NT2/D1 (cell line): Measurements from ENCODE around the gene FAM13A.

ENCODE experiments used
- DNase-seq: peaks from one replicate; pipeline ENCODE4 v3.0.0-alpha.2; 2011; ENCODE audit warnings: low read depth, low spot score
- H3K27me3 ChIP-seq: 2 replicates; pipeline ENCODE4 v1.6.0; 2011; ENCODE audit warnings: mild to moderate bottlenecking; ENCODE audit not compliant: insufficient read length, insufficient read depth
- H3K36me3 ChIP-seq: 2 replicates; pipeline ENCODE4 v1.6.1; 2011; ENCODE audit warnings: mild to moderate bottlenecking, low read length, mixed read lengths; ENCODE audit not compliant: insufficient read depth, insufficient read length
- H3K4me1 ChIP-seq: 2 replicates; pipeline ENCODE4 v1.5.1; 2011; ENCODE audit not compliant: insufficient read depth, insufficient read length
- H3K4me3 ChIP-seq: 2 replicates; pipeline ENCODE4 v1.5.1; 2011; ENCODE audit warnings: low read depth; ENCODE audit not compliant: insufficient read length
- H3K9ac ChIP-seq: 2 replicates; pipeline ENCODE4 v1.6.0; 2011; ENCODE audit warnings: low read depth; ENCODE audit not compliant: insufficient read length
- H3K9me3 ChIP-seq: 2 replicates; pipeline ENCODE4 v1.5.1; 2011; ENCODE audit warnings: mild to moderate bottlenecking, low read length; ENCODE audit not compliant: insufficient read depth
- SUZ12 ChIP-seq: IDR thresholded peaks from 2 replicates; pipeline ENCODE4 v1.6.1; 2011; ENCODE audit not compliant: insufficient read length, insufficient read depth; ENCODE audit errors: extremely low read depth
- YY1 ChIP-seq: IDR thresholded peaks from 2 replicates; pipeline ENCODE4 v1.6.1; 2011; ENCODE audit not compliant: insufficient read length, insufficient read depth
- ZNF274 ChIP-seq: IDR thresholded peaks from 2 replicates; pipeline ENCODE4 v1.6.1; 2011; ENCODE audit warnings: mild to moderate bottlenecking, low read depth, low read length

Gene FAM13A

DNA sequence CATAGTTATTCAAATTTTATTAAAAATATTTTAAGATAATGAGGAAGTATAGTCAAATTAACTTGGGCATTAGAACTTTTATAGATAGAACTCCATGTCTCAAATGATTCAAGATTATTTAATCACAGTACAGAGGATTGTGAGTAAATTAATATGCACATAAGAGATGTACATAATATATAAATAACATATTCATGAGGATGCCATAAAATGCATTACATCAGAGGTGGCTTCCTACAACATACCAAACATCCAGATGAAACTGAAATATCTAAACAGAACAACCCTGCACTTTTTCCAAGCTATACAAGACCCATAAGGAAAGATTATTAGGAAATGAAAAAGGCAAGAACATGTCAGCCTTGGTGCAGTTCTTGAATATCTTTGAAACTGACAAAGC, 268.1 kb downstream of the FAM13A start:
- Histone ChIP-seq H3K36me3 (peaks cover 12% of the 10 kb centered on the region), H3K4me3 (no peak overlapping the region), H3K9me3 (no peaks in the 10 kb centered on the region), H3K4me1 (no peaks in the 10 kb centered on the region), H3K27me3 (no peaks in the 10 kb centered on the region), H3K9ac (no peak overlapping the region)
- no peak for TF ChIP-seq ZNF274
- TF ChIP-seq YY1 = no peak
- TF ChIP-seq SUZ12 = no peak
- DNase-seq = no peak

- Histone ChIP-seq H3K4me1 (no peaks in the 10 kb centered on the region), H3K4me3 (no peak overlapping the region), H3K27me3 (no peaks in the 10 kb centered on the region), H3K36me3 (peaks cover 12% of the 10 kb centered on the region), H3K9ac (no peak overlapping the region), H3K9me3 (no peaks in the 10 kb centered on the region)
- no peak for TF ChIP-seq SUZ12
- TF ChIP-seq ZNF274 = no peak
- no peak for TF ChIP-seq YY1
- no peak for DNase-seq
Observed at GRCh38 chr4:88788424-88788823, 268.6 kb downstream of the FAM13A start.

DNA sequence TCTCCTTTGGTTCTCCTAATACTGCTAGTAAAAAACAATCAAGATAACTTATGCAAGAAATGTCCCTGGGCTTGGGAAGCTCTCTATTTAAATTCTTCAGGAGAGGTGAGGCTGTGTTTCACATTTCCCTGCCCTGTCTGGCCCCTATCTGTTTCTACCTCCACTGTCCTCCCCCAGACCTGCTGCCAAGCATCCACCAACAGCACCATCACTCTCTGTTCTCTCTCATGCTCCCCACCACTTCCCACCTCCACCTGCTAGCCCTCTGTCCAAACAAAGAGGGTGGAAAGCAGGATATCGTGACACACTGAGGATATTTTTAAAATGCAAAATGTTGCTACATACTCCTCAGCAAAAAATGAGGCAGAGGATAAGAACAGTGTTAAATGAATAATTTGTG, 271.0 kb downstream of the FAM13A start:
- Histone ChIP-seq H3K4me1 (no peaks in the 10 kb centered on the region), H3K9me3 (no peaks in the 10 kb centered on the region), H3K27me3 (no peaks in the 10 kb centered on the region), H3K36me3 (peaks cover 12% of the 10 kb centered on the region), H3K4me3 (no peak overlapping the region), H3K9ac (no peak overlapping the region)
- no peak for DNase-seq
- TF ChIP-seq ZNF274 = no peak

GRCh38 chr4:88780389-88780788, 276.6 kb downstream of the FAM13A start:
- Histone ChIP-seq H3K9ac (no peak overlapping the region), H3K9me3 (no peaks in the 10 kb centered on the region), H3K4me3 (no peak overlapping the region), H3K27me3 (no peaks in the 10 kb centered on the region), H3K4me1 (no peaks in the 10 kb centered on the region), H3K36me3 (peaks cover under 1% of the 10 kb centered on the region)
- TF ChIP-seq SUZ12 = no peak
- TF ChIP-seq YY1 = no peak
- no peak for TF ChIP-seq ZNF274
- no peak for DNase-seq

- Histone ChIP-seq H3K4me1 (no peaks in the 10 kb centered on the region), H3K4me3 (no peak overlapping the region), H3K27me3 (no peaks in the 10 kb centered on the region), H3K9ac (no peak overlapping the region), H3K36me3 (no peaks in the 10 kb centered on the region), H3K9me3 (no peaks in the 10 kb centered on the region)
- TF ChIP-seq YY1 (no peak), SUZ12 (no peak), ZNF274 (no peak)
- no peak for DNase-seq
Observed at GRCh38 chr4:88779431-88779830, 277.6 kb downstream of the FAM13A start.

DNA sequence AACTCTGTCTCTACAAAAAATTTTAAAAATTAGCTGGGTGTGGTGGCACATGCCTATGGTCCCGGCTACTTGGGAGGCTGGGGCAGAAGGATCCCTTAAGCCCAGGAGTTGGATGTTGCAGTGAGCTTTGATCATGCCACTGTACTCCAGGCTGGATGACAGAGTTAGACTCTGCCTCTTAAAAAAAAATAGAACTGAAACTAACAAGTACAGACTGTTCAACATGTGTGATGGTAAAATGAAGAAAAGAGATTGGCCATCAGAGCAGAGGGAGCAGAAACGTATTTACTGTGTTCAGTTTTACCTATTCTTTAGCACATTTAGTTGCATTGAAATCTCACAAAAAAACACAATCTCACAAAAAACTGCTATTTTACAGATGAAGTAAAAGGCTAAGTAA, 281.5 kb downstream of the FAM13A start:
- Histone ChIP-seq H3K9me3 (no peaks in the 10 kb centered on the region), H3K4me1 (no peaks in the 10 kb centered on the region), H3K9ac (no peak overlapping the region), H3K36me3 (no peaks in the 10 kb centered on the region), H3K4me3 (no peak overlapping the region), H3K27me3 (no peaks in the 10 kb centered on the region)
- DNase-seq = no peak
- TF ChIP-seq SUZ12 (no peak), ZNF274 (no peak), YY1 (no peak)

- DNase-seq = no peak
Observed at GRCh38 chr4:88775026-88775425, 282.0 kb downstream of the FAM13A start.

DNA sequence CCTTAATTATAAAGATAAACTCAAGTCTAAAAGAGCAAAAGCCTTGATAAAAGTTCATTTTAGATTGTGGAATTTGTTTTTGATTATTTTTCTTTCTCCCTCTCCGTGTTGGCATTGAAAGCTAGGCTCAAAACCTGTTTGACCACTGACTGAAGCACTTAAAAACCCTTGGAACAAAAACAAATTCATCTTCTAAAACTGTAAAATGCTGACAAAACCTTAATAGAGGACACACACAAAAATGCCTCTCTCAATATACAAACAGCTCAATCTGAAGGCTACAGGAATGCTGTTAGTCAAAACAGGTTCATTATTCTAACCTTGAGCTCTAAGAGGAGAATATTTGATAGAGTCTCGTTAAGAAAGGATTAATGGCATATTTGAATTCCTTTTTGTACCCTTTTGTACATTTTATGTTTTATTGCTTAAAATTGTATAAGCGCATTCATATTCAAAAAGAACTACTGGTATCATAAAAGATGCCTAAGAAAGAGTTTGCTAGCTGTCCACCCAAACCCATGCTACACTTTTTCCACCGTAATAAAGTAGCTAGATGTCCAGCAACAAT, 285.0 kb downstream of the FAM13A start:
- Histone ChIP-seq H3K4me3 (no peak overlapping the region), H3K27me3 (no peaks in the 10 kb centered on the region), H3K9ac (no peak overlapping the region), H3K4me1 (no peaks in the 10 kb centered on the region), H3K36me3 (no peaks in the 10 kb centered on the region), H3K9me3 (no peaks in the 10 kb centered on the region)
- DNase-seq = no peak
- TF ChIP-seq ZNF274 (no peak), YY1 (no peak), SUZ12 (no peak)

More at GRCh38 chr4:88775026-88775425, 282.0 kb downstream of the FAM13A start:
- TF ChIP-seq ZNF274 = no peak
- no peak for TF ChIP-seq SUZ12
- Histone ChIP-seq H3K27me3 (no peaks in the 10 kb centered on the region), H3K9ac (no peak overlapping the region), H3K4me1 (no peaks in the 10 kb centered on the region), H3K9me3 (no peaks in the 10 kb centered on the region), H3K4me3 (no peak overlapping the region), H3K36me3 (no peaks in the 10 kb centered on the region)
